Measurements from ENCODE around the gene SUPT20HL2. TPM values are rescaled to one million over a fixed set of nuclear protein-coding genes. Genes with fewer than 3 reads are reported as not detected.

Gene SUPT20HL2
- total RNA-seq, 1 experiment from 2014 or later = not detected

DNA sequence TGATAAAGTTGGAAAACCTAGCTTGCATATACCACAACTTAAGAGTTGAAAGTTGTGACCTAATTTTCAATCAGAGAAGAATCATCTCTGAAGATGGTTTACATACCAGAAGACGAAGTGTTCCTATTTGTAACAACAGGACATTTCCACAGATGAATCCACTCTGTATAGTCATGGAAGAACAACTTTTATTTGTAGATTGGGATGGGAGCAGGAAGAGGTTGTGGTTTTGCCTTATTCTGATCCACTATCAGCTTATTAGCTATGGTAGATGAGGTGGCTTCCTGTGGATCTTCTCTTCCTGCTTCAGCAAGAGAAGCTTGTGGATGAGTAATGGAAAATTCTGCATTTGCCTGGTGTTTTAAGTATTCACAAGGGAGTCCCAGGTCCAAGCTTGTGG lies 27.9 kb upstream of the SUPT20HL2 start:
- Mint-ChIP-seq H3K36me3 (no peaks in the 10 kb centered on the region), H3K4me3 (no peak overlapping the region), H3K4me1 (peaks cover 3% of the 10 kb centered on the region; the same call in 1 of the 2 replicates), H3K27me3 (ENCODE audit: low read depth) (no peaks in the 10 kb centered on the region), H3K27ac (no peak overlapping the region), H3K9me3 (no peaks in the 10 kb centered on the region)
- ChIA-PET CTCF (interaction anchor here (0.8 kb wide), 1 partner anchor 47 kb away, joined by 3 read pairs; no protein-coding TSS in a partner anchor), POLR2A (no interaction called here)
- TF ChIP-seq IRF2 (CRISPR knock-in tag; IDR thresholded peaks at IDR 0.05; ENCODE audit: borderline replicate concordance, low read depth) (no peak), CREB1 (CRISPR knock-in tag; IDR thresholded peaks at IDR 0.05) (no peak), ZNF671 (CRISPR knock-in tag; IDR thresholded peaks at IDR 0.05) (no peak), CREM (CRISPR knock-in tag; IDR thresholded peaks at IDR 0.05) (no peak), ESRRA (CRISPR knock-in tag; IDR thresholded peaks at IDR 0.05; ENCODE audit: borderline replicate concordance) (no peak), SP1 (CRISPR knock-in tag; conservative IDR thresholded peaks at IDR 0.05) (no peak), GRHL2 (CRISPR knock-in tag; IDR thresholded peaks at IDR 0.05; ENCODE audit: insufficient replicate concordance, severe bottlenecking) (no peak), PRRX2 (CRISPR knock-in tag; IDR thresholded peaks at IDR 0.05) (no peak), EMX1 (CRISPR knock-in tag; IDR thresholded peaks at IDR 0.05) (no peak), ZNF425 (CRISPR knock-in tag; conservative IDR thresholded peaks at IDR 0.05) (no peak), ZNF219 (CRISPR knock-in tag; IDR thresholded peaks at IDR 0.05; ENCODE audit: borderline replicate concordance) (no peak), KAT7 (CRISPR knock-in tag; IDR thresholded peaks at IDR 0.05; ENCODE audit: borderline replicate concordance) (no peak), ARID4B (CRISPR knock-in tag; IDR thresholded peaks at IDR 0.05; ENCODE audit: borderline replicate concordance) (no peak), GTF2I (CRISPR knock-in tag; conservative IDR thresholded peaks at IDR 0.05) (no peak)
- TF ChIP-seq, protein P1, sequence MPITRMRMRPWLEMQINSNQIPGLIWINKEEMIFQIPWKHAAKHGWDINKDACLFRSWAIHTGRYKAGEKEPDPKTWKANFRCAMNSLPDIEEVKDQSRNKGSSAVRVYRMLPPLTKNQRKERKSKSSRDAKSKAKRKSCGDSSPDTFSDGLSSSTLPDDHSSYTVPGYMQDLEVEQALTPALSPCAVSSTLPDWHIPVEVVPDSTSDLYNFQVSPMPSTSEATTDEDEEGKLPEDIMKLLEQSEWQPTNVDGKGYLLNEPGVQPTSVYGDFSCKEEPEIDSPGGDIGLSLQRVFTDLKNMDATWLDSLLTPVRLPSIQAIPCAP (CRISPR knock-in tag; IDR thresholded peaks at IDR 0.05) = no peak
- TF ChIP-seq, protein P2, sequence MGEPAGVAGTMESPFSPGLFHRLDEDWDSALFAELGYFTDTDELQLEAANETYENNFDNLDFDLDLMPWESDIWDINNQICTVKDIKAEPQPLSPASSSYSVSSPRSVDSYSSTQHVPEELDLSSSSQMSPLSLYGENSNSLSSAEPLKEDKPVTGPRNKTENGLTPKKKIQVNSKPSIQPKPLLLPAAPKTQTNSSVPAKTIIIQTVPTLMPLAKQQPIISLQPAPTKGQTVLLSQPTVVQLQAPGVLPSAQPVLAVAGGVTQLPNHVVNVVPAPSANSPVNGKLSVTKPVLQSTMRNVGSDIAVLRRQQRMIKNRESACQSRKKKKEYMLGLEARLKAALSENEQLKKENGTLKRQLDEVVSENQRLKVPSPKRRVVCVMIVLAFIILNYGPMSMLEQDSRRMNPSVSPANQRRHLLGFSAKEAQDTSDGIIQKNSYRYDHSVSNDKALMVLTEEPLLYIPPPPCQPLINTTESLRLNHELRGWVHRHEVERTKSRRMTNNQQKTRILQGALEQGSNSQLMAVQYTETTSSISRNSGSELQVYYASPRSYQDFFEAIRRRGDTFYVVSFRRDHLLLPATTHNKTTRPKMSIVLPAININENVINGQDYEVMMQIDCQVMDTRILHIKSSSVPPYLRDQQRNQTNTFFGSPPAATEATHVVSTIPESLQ (CRISPR knock-in tag; IDR thresholded peaks at IDR 0.05) = no peak
- TF ChIP-seq, protein P3, sequence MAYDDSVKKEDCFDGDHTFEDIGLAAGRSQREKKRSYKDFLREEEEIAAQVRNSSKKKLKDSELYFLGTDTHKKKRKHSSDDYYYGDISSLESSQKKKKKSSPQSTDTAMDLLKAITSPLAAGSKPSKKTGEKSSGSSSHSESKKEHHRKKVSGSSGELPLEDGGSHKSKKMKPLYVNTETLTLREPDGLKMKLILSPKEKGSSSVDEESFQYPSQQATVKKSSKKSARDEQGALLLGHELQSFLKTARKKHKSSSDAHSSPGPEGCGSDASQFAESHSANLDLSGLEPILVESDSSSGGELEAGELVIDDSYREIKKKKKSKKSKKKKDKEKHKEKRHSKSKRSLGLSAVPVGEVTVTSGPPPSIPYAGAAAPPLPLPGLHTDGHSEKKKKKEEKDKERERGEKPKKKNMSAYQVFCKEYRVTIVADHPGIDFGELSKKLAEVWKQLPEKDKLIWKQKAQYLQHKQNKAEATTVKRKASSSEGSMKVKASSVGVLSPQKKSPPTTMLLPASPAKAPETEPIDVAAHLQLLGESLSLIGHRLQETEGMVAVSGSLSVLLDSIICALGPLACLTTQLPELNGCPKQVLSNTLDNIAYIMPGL (CRISPR knock-in tag; IDR thresholded peaks at IDR 0.05) = no peak
- TF ChIP-seq, protein P4, sequence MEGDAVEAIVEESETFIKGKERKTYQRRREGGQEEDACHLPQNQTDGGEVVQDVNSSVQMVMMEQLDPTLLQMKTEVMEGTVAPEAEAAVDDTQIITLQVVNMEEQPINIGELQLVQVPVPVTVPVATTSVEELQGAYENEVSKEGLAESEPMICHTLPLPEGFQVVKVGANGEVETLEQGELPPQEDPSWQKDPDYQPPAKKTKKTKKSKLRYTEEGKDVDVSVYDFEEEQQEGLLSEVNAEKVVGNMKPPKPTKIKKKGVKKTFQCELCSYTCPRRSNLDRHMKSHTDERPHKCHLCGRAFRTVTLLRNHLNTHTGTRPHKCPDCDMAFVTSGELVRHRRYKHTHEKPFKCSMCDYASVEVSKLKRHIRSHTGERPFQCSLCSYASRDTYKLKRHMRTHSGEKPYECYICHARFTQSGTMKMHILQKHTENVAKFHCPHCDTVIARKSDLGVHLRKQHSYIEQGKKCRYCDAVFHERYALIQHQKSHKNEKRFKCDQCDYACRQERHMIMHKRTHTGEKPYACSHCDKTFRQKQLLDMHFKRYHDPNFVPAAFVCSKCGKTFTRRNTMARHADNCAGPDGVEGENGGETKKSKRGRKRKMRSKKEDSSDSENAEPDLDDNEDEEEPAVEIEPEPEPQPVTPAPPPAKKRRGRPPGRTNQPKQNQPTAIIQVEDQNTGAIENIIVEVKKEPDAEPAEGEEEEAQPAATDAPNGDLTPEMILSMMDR (IDR thresholded peaks at IDR 0.05) = no peak
- TF ChIP-seq, protein P5, sequence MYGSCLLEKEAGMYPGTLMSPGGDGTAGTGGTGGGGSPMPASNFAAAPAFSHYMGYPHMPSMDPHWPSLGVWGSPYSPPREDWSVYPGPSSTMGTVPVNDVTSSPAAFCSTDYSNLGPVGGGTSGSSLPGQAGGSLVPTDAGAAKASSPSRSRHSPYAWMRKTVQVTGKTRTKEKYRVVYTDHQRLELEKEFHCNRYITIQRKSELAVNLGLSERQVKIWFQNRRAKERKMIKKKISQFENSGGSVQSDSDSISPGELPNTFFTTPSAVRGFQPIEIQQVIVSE (CRISPR knock-in tag; IDR thresholded peaks at IDR 0.05; ENCODE audit: borderline replicate concordance) = no peak
- no peak for ATAC-seq
- no peak for DNase-seq (ENCODE audit: low spot score)

Data from WTC11 (cell line).